Epithelial cell of esophagus (primary cell): Measurements from ENCODE around the gene TOMM6.

Source experiments
- DNase-seq: peaks from one replicate; pipeline ENCODE4 v3.0.0; 2010; ENCODE audit warnings: low read depth
- H3K4me3 ChIP-seq: 2 replicates; pipeline ENCODE4 v1.5.1; 2011; ENCODE audit warnings: mild to moderate bottlenecking, low read length, control low read depth
- TF ChIP-seq, protein P1 (sequence below): IDR thresholded peaks from 2 replicates; pipeline ENCODE4 v1.5.1; 2011; ENCODE audit warnings: low read depth, mild to moderate bottlenecking, low read length, control low read depth, inconsistent platforms; ENCODE audit not compliant: insufficient read depth; ENCODE audit errors: missing control alignments

The TOMM6 gene

GRCh38 chr6:41826343-41827022 lies 39.0 kb downstream of the TOMM6 start:
- DNase-seq = no peak
- no peak overlapping the region for H3K4me3 ChIP-seq
- TF ChIP-seq, protein P1, sequence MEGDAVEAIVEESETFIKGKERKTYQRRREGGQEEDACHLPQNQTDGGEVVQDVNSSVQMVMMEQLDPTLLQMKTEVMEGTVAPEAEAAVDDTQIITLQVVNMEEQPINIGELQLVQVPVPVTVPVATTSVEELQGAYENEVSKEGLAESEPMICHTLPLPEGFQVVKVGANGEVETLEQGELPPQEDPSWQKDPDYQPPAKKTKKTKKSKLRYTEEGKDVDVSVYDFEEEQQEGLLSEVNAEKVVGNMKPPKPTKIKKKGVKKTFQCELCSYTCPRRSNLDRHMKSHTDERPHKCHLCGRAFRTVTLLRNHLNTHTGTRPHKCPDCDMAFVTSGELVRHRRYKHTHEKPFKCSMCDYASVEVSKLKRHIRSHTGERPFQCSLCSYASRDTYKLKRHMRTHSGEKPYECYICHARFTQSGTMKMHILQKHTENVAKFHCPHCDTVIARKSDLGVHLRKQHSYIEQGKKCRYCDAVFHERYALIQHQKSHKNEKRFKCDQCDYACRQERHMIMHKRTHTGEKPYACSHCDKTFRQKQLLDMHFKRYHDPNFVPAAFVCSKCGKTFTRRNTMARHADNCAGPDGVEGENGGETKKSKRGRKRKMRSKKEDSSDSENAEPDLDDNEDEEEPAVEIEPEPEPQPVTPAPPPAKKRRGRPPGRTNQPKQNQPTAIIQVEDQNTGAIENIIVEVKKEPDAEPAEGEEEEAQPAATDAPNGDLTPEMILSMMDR = no peak

- DNase-seq = no peak
- TF ChIP-seq, protein P1 = no peak
- H3K4me3 ChIP-seq = no peak overlapping the region
These were observed 44.8 kb downstream of the TOMM6 start for GRCh38 chr6:41832263-41832662.

DNA sequence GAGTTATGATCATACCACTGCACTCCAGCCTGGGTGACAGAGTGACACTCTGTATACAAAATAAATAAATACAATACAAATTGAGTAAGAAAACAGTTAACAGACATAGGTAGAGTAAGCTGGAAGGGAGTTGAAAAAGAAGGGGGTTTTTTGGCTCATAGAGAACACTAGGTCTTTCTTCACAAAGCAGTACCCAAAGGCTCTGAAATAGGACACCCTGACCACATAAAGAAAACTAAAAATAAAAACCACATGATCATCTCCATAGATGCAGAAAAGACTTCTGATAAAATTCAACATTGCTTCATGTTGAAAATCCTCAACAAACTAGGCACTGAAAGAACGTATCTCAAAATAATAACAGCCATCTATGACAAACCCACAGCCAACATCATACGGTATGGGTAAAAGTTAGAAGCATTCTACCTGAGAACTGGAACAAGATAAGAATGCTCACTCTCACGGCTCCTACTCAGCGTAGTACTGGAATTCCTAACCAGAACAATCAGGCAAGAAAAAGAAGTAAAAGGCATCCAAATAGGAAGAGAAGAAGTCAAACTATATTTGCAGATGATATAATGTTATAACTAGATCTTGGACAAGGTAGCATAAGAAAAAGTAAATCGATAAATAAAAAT lies 48.6 kb downstream of the TOMM6 start:
- TF ChIP-seq, protein P1 = no peak
- no peak overlapping the region for H3K4me3 ChIP-seq
- no peak for DNase-seq

DNA sequence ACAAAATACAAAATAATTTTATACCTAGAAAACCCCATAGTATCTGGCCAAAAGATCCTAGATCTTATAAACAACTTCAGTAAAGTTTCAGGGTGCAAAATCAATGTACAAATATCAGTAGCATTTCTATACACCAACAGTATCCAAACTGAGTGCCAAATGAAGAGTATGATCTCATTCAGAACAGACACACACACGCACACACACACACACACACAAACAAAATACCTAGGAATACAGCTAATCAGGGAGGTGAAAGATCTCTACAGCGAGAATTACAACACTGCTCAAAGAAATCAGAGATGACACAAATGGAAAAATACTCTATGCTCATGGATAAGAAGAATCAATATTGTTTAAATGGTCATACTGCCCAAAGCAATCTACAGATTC lies 49.2 kb downstream of the TOMM6 start:
- TF ChIP-seq, protein P1 = no peak
- no peak overlapping the region for H3K4me3 ChIP-seq
- peak; percentile 64 for DNase-seq
